KMS-11 (cell line): ENCODE results near the gene SASH3.

Source experiments
- H2AFZ ChIP-seq: fragments of 200-600 bp; sonication (generic); 2 replicates; pipeline ENCODE4 v1.6.1; 2016; ENCODE audit warnings: antibody characterized with exemption, mixed run types, low read depth
- H3K27ac ChIP-seq: fragments of 200-600 bp; sonication (generic); 2 replicates; pipeline ENCODE4 v1.6.1; 2016; ENCODE audit warnings: mild to moderate bottlenecking, mixed run types
- H3K27me3 ChIP-seq: fragments of 200-600 bp; sonication (generic); 2 replicates; pipeline ENCODE4 v1.6.1; 2017; ENCODE audit warnings: mild to moderate bottlenecking, low read depth, mixed run types, moderate library complexity; ENCODE audit not compliant: insufficient read depth
- H3K36me3 ChIP-seq: fragments of 200-600 bp; sonication (generic); 2 replicates; pipeline ENCODE4 v1.6.1; 2017; ENCODE audit warnings: mild to moderate bottlenecking, mixed run types; ENCODE audit not compliant: insufficient read depth
- H3K4me1 ChIP-seq: fragments of 200-600 bp; sonication (generic); 2 replicates; pipeline ENCODE4 v1.6.1; 2016; ENCODE audit warnings: mild to moderate bottlenecking, low read depth, mixed run types; ENCODE audit not compliant: poor library complexity, severe bottlenecking
- H3K4me2 ChIP-seq: fragments of 200-600 bp; sonication (generic); 2 replicates; pipeline ENCODE4 v1.7.0; 2016; ENCODE audit warnings: mild to moderate bottlenecking, mixed run types
- H3K4me3 ChIP-seq: fragments of 200-600 bp; sonication (generic); IDR thresholded peaks from 2 replicates; pipeline ENCODE4 v1.6.1; 2017; ENCODE audit warnings: low read depth, low read length, mixed read lengths; ENCODE audit not compliant: insufficient read depth
- H3K79me2 ChIP-seq: fragments of 200-600 bp; sonication (generic); 2 replicates; pipeline ENCODE4 v1.6.1; 2016; ENCODE audit warnings: low read depth, mixed run types; ENCODE audit not compliant: insufficient read depth
- H3K9ac ChIP-seq: fragments of 200-600 bp; sonication (generic); 2 replicates; pipeline ENCODE4 v1.6.1; 2016; ENCODE audit warnings: mild to moderate bottlenecking, mixed run types
- H4K20me1 ChIP-seq: fragments of 200-600 bp; sonication (generic); 2 replicates; pipeline ENCODE4 v1.6.1; 2016; ENCODE audit warnings: mild to moderate bottlenecking, mixed run types; ENCODE audit not compliant: insufficient read depth
- TF ChIP-seq, protein P1 (sequence below): fragments of 200-600 bp; sonication (generic); conservative IDR thresholded peaks from 2 replicates; pipeline ENCODE4 v1.6.1; 2017; ENCODE audit warnings: low read depth, mild to moderate bottlenecking, antibody characterized with exemption, low read length, moderate library complexity, mixed read lengths

SASH3 gene

DNA sequence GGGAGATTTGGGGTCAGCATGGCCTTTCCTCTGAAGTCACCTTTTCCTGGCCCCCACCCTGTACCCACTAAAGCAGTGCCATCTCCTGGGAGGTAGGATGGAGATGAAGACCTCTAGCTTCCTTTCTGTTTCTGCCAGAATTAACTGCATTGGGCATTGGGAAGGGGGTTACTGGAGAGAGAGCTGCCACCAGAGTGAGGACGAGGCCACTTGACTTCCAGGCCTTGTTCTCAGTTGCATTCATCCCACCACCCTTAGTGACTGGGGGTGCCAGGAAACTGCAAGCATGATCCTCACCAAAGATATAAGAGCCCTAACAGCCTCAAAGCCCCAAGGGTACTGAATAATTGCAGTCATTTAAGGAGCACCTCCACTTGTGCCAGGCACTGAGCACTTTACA lies 15.8 kb downstream of the SASH3 start:
- no peaks in the 10 kb centered on the region for H3K27me3 ChIP-seq
- TF ChIP-seq, protein P1, sequence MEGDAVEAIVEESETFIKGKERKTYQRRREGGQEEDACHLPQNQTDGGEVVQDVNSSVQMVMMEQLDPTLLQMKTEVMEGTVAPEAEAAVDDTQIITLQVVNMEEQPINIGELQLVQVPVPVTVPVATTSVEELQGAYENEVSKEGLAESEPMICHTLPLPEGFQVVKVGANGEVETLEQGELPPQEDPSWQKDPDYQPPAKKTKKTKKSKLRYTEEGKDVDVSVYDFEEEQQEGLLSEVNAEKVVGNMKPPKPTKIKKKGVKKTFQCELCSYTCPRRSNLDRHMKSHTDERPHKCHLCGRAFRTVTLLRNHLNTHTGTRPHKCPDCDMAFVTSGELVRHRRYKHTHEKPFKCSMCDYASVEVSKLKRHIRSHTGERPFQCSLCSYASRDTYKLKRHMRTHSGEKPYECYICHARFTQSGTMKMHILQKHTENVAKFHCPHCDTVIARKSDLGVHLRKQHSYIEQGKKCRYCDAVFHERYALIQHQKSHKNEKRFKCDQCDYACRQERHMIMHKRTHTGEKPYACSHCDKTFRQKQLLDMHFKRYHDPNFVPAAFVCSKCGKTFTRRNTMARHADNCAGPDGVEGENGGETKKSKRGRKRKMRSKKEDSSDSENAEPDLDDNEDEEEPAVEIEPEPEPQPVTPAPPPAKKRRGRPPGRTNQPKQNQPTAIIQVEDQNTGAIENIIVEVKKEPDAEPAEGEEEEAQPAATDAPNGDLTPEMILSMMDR: no peak

DNA sequence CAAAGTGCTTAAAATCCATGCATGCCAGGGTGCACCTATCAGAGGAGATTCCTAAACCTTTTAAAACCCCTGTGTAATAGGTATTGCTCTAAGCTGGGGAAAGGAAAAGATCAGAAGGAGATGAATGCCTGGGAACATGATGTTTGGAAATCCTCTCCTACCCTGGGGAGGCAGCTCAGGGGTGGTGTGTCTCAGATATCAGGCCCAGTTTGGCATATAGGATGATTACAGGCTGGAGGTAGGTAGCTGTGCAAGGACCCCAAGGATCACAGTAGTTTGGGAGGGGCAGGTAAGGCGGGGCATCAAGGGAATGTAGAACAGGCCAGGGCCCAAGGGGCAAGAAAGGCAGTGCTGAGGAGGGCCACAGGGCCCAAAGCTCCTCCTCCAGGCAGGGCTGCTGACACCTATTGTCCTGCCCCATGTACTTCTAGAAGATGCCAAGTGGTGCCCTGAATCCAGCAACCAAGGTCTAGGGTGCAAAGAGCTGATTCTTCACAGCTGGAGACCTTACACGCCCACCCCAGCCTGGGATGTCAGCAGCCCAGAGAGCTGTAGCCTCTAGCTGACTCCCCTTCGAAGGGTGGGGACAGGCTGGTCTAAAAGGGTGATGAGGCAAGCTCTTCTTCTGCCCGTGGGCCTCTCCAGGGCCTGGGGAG lies 17.6 kb downstream of the SASH3 start:
- no peaks in the 10 kb centered on the region for H3K79me2 ChIP-seq
- no peak overlapping the region for H3K4me3 ChIP-seq
- no peak overlapping the region for H3K27ac ChIP-seq
- TF ChIP-seq, protein P1: no peak
- H3K36me3 ChIP-seq: no peaks in the 10 kb centered on the region
- no peaks in the 10 kb centered on the region for H3K27me3 ChIP-seq
- H3K4me1 ChIP-seq: no peaks in the 10 kb centered on the region
- no peak overlapping the region for H2AFZ ChIP-seq
- H3K9ac ChIP-seq: no peak overlapping the region
- H3K4me2 ChIP-seq: no peak overlapping the region
- no peaks in the 10 kb centered on the region for H4K20me1 ChIP-seq

More for the DNA sequence above, 15.8 kb downstream of the SASH3 start:
- no peaks in the 10 kb centered on the region for H4K20me1 ChIP-seq
- H2AFZ ChIP-seq: no peak overlapping the region
- no peaks in the 10 kb centered on the region for H3K79me2 ChIP-seq
- H3K9ac ChIP-seq: no peak overlapping the region
- H3K4me1 ChIP-seq: no peaks in the 10 kb centered on the region
- H3K27ac ChIP-seq: no peak overlapping the region
- no peak overlapping the region for H3K4me2 ChIP-seq
- no peak overlapping the region for H3K4me3 ChIP-seq
- no peaks in the 10 kb centered on the region for H3K36me3 ChIP-seq

DNA sequence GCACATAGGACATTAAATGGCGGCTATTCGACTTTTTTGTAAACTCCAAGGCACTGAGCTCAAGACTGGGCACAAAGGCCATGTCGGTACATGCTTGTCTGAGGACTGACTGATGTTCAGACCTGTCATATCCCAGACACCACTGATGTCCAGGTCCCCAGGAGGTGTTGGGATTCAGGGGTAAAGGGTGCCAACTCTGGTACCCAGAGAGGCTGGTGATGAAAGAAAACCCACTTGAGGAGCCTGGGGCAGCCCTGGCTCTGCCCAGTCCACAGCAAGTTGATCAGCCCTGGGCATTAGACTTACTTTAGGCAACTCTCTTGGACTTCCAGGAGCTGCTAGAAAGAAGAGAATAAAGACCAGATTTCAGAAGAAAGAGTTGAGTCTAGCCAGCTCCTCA lies 18.7 kb downstream of the SASH3 start:
- Histone ChIP-seq H3K9ac (no peak overlapping the region), H3K4me1 (no peaks in the 10 kb centered on the region), H3K79me2 (no peaks in the 10 kb centered on the region), H3K27ac (no peak overlapping the region), H2AFZ (no peak overlapping the region), H3K27me3 (no peaks in the 10 kb centered on the region), H4K20me1 (no peaks in the 10 kb centered on the region), H3K4me2 (no peak overlapping the region), H3K36me3 (no peaks in the 10 kb centered on the region), H3K4me3 (no peak overlapping the region)
- TF ChIP-seq, protein P1: no peak

DNA sequence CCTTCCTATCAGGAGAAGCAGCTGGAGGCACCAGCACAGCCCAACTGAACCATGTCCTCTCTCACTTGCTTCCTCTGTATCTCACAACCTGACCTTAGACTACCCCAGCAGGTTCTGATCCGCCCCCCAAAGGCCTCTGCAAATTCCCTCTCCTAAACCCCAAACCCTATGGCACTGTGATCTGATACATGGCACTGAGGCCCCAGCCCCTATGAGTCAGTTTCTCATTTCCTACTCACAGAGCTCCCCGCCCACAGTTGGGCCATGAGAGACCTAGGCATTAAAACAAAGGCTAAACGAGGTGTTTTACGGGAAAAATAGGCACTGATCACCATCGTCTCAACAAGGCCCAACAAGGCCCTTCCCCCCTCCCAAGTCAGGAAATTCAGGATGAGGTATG lies 19.1 kb downstream of the SASH3 start:
- Histone ChIP-seq H3K4me2 (no peak overlapping the region), H3K27ac (no peak overlapping the region), H3K4me3 (no peak overlapping the region), H3K4me1 (no peaks in the 10 kb centered on the region), H3K79me2 (no peaks in the 10 kb centered on the region), H3K27me3 (no peaks in the 10 kb centered on the region), H3K9ac (no peak overlapping the region), H2AFZ (no peak overlapping the region), H4K20me1 (no peaks in the 10 kb centered on the region), H3K36me3 (no peaks in the 10 kb centered on the region)
- TF ChIP-seq, protein P1: no peak
